Caco-2 (cell line): ENCODE data around the gene WDR86. TPM values are rescaled to one million over a fixed set of nuclear protein-coding genes. Genes with fewer than 3 reads are reported as not detected.

Source experiments
- BruUV-seq: library from RNA; stranded (reverse); fragments of 400-500 nt; replicated peaks from 2 replicates; lab custom pipeline; 2021; lab: Mats Ljungman, UMichigan
- CTCF ChIA-PET: fragments of 300-600 bp; sonication (Branson Sonifier 250); formaldehyde crosslinking; loops from one replicate; lab custom pipeline; 2022; ENCODE audit warnings: antibody characterized with exemption; lab: Charles Lee
- POLR2A ChIA-PET: fragments of 300-600 bp; sonication (Branson Sonifier 250); formaldehyde crosslinking; loops from one replicate; lab custom pipeline; 2022; ENCODE audit warnings: antibody characterized with exemption; lab: Charles Lee
- DNase-seq, 2 experiments: peaks; one replicate each; pipeline versions ENCODE4 v3.0.0 to v3.0.0-alpha.2; 2020 to 2022
- H3K27me3 ChIP-seq: replicated peaks from 2 replicates; pipeline ENCODE4 v1.6.0; 2011; ENCODE audit warnings: low read length; ENCODE audit not compliant: control insufficient read depth, insufficient read depth
- H3K36me3 ChIP-seq: 2 replicates; pipeline ENCODE4 v1.5.1; 2011; ENCODE audit warnings: low read length; ENCODE audit not compliant: control insufficient read depth, insufficient read depth
- H3K4me1 ChIP-seq: fragments of 250-450 bp; sonication (Bioruptor Pico); 2 replicates; pipeline ENCODE4 v1.5.1; 2020; ENCODE audit warnings: mild to moderate bottlenecking
- H3K4me3 ChIP-seq: 2 replicates; pipeline ENCODE4 v1.5.1; 2011; ENCODE audit warnings: low read depth, mild to moderate bottlenecking, control low read depth, low read length
- H3K9me3 ChIP-seq: fragments of 250-450 bp; sonication (Bioruptor Pico); 2 replicates; pipeline ENCODE4 v1.5.1; 2020; ENCODE audit warnings: mild to moderate bottlenecking, moderate library complexity
- H3K27ac Mint-ChIP-seq: one replicate; pipeline ENCODE4 v1.8.0; 2022; ENCODE audit warnings: mixed read lengths; ENCODE audit not compliant: unreplicated experiment
- H3K27me3 Mint-ChIP-seq: one replicate; pipeline ENCODE4 v1.8.0; 2022; ENCODE audit warnings: mixed read lengths; ENCODE audit not compliant: insufficient read depth, unreplicated experiment
- H3K36me3 Mint-ChIP-seq: one replicate; pipeline ENCODE4 v1.8.0; 2022; ENCODE audit warnings: mild to moderate bottlenecking, mixed read lengths; ENCODE audit not compliant: insufficient read depth, unreplicated experiment
- H3K4me1 Mint-ChIP-seq: one replicate; pipeline ENCODE4 v1.8.0; 2022; ENCODE audit warnings: low read depth, mixed read lengths; ENCODE audit not compliant: unreplicated experiment
- H3K4me3 Mint-ChIP-seq: one replicate; pipeline ENCODE4 v1.8.0; 2022; ENCODE audit warnings: mild to moderate bottlenecking, moderate library complexity, mixed read lengths; ENCODE audit not compliant: unreplicated experiment
- H3K9me3 Mint-ChIP-seq: one replicate; pipeline ENCODE4 v1.8.0; 2022; ENCODE audit warnings: mixed read lengths; ENCODE audit not compliant: unreplicated experiment
- CTCF ChIP-seq, 2 experiments: fragments of 200-600 bp in 1 of 2; IDR thresholded peaks; 1 replicate in 1 of 2; 2 replicates in 1 of 2; pipeline versions ENCODE4 v1.5.1 to v1.8.0; 2011 to 2022; ENCODE audit warnings: antibody characterized with exemption in 1 of 2, control low read depth in 1 of 2, inconsistent platforms in 1 of 2, low read depth in 1 of 2, low read length in 1 of 2, mild to moderate bottlenecking in 1 of 2, moderate library complexity in 1 of 2; ENCODE audit not compliant: insufficient read depth in 1 of 2, severe bottlenecking in 1 of 2, unreplicated experiment in 1 of 2
- intact Hi-C: fragments of 100-400 bp; cut with micrococcal nuclease; formaldehyde crosslinking; loops from one replicate; pipeline ENCODE4 v1.10.0; 2022; ENCODE audit not compliant: unreplicated experiment
- total RNA-seq: library from RNA; stranded (reverse); gene quantifications from 2 replicates; pipeline ENCODE4 v1.2.3, GENCODE V29; 2022

Gene WDR86
- total RNA-seq, 1 experiment from 2014 or later = 0.52 TPM

DNA sequence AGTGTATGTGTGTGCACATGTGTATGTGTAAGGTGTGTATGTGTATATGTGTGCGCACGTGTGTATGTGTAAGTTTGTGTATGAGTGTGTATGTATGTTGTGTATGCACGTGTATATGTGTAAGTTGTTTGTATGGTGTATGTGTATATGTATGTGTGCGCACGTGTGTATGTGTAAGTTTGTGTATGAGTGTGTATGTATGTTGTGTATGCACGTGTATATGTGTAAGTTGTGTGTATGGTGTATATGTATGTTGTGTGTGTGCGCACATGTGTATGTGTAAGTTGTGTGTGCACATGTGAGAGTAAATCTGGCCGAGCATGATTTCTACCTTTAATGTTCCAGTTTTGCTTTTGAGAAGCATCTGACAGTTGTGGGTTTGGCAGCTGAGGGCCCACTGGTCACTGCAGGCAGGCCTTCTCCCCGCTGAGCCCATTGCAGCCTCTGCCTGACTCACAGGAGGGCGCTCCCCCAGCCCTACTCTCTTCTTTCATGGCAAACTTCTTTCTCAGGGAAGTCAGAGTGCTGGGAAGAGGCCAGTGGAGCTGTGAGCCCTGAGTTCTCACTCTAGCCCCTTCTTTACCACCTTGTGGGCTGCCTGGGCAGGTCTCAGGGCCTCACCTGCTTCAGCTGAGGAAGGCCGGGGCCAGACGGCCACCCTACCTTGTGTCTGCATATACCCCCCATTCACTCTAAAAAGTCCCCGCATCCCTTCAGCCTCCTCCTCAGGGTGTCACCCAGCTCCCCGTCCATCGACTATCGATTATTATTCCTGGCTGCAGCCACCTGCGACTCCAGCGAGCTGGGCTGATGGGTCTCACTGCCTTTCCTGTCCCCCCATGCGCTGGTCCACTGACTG lies 11.2 kb downstream of the WDR86 start:
- intact Hi-C loops = no loop called here
- no peak for TF ChIP-seq CTCF (IDR thresholded peaks at IDR 0.05; ENCODE audit: insufficient read depth in 1 of 2, low read depth in 1 of 2, low read length in 1 of 2, severe bottlenecking in 1 of 2, unreplicated experiment in 1 of 2)
- no peaks in the 10 kb centered on the region for H3K27me3 Mint-ChIP-seq
- no peak for DNase-seq
- POLR2A ChIA-PET = no interaction called here
- H3K4me3 Mint-ChIP-seq = no peak overlapping the region
- BruUV-seq = no TSS peak
- H3K4me1 Mint-ChIP-seq = no peaks in the 10 kb centered on the region
- CTCF ChIA-PET = no interaction called here
- H3K36me3 Mint-ChIP-seq = no peaks in the 10 kb centered on the region
- Histone ChIP-seq H3K4me1 (peaks cover 3% of the 10 kb centered on the region), H3K9me3 (no peaks in the 10 kb centered on the region), H3K36me3 (no peaks in the 10 kb centered on the region), H3K27me3 (no peaks in the 10 kb centered on the region), H3K4me3 (no peak overlapping the region)
- no peak overlapping the region for H3K27ac Mint-ChIP-seq
- no peaks in the 10 kb centered on the region for H3K9me3 Mint-ChIP-seq

GRCh38 chr7:151397026-151397425 lies 12.8 kb downstream of the WDR86 start:
- intact Hi-C loops = no loop called here
- TF ChIP-seq CTCF (IDR thresholded peaks at IDR 0.05; ENCODE audit: insufficient read depth in 1 of 2, low read depth in 1 of 2, low read length in 1 of 2, severe bottlenecking in 1 of 2, unreplicated experiment in 1 of 2) = no peak
- no peaks in the 10 kb centered on the region for H3K4me1 Mint-ChIP-seq
- POLR2A ChIA-PET = no interaction called here
- DNase-seq = no peak
- Histone ChIP-seq H3K9me3 (no peaks in the 10 kb centered on the region), H3K36me3 (no peaks in the 10 kb centered on the region), H3K4me3 (no peak overlapping the region), H3K27me3 (no peaks in the 10 kb centered on the region), H3K4me1 (peaks cover 12% of the 10 kb centered on the region)
- H3K36me3 Mint-ChIP-seq = no peaks in the 10 kb centered on the region
- no peak overlapping the region for H3K4me3 Mint-ChIP-seq
- no peaks in the 10 kb centered on the region for H3K27me3 Mint-ChIP-seq
- CTCF ChIA-PET = no interaction called here
- H3K9me3 Mint-ChIP-seq = no peaks in the 10 kb centered on the region
- H3K27ac Mint-ChIP-seq = no peak overlapping the region
- no TSS peak for BruUV-seq

GRCh38 chr7:151396328-151396970 lies 13.4 kb downstream of the WDR86 start:
- Mint-ChIP-seq H3K27me3 (no peaks in the 10 kb centered on the region), H3K36me3 (no peaks in the 10 kb centered on the region)
- DNase-seq = no peak

More at GRCh38 chr7:151396328-151396970, 13.4 kb downstream of the WDR86 start:
- no peaks in the 10 kb centered on the region for H3K9me3 Mint-ChIP-seq
- CTCF ChIA-PET = no interaction called here
- H3K4me3 Mint-ChIP-seq = no peak overlapping the region
- Histone ChIP-seq H3K36me3 (no peaks in the 10 kb centered on the region), H3K9me3 (no peaks in the 10 kb centered on the region), H3K4me1 (peaks cover 12% of the 10 kb centered on the region), H3K27me3 (no peaks in the 10 kb centered on the region), H3K4me3 (no peak overlapping the region)
- no TSS peak for BruUV-seq
- intact Hi-C loops = no loop called here
- TF ChIP-seq CTCF (IDR thresholded peaks at IDR 0.05; ENCODE audit: insufficient read depth in 1 of 2, low read depth in 1 of 2, low read length in 1 of 2, severe bottlenecking in 1 of 2, unreplicated experiment in 1 of 2) = no peak
- H3K4me1 Mint-ChIP-seq = no peaks in the 10 kb centered on the region
- POLR2A ChIA-PET = no interaction called here
- H3K27ac Mint-ChIP-seq = no peak overlapping the region
